Ammon's horn (tissue), 1 donor: ENCODE data around the gene EPX.

ENCODE experiments used
- DNase-seq: peaks from one replicate; pipeline ENCODE4 v3.0.0-alpha.2; 2016; ENCODE audit warnings: low spot score

Gene EPX

GRCh38 chr17:58184986-58185761, 7.4 kb upstream of the EPX start:
- DNase-seq = no peak

- DNase-seq = no peak
Measured at GRCh38 chr17:58186591-58186990, 5.9 kb upstream of the EPX start.

GRCh38 chr17:58187063-58187462, 5.5 kb upstream of the EPX start:
- DNase-seq = no peak

DNA sequence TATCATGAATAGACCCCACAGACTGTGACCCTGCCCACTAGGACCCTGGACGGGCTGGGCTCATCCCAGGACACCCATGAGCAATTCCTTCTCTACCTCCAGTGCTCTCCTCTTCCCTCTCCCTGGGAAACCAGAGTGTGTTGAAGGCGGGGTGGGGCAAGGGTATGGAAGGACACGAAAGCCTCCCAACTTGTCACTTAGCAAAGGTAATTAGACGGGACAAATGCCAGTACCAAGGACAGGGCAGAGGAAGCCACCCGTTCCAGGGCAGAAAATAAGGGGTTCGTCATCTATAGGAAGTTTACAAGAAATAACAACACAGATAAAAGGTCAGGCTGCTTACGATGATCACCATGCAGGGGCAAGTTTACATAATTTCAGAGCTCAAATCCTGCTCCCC, 4.9 kb upstream of the EPX start:
- DNase-seq = no peak

GRCh38 chr17:58189436-58190146, 2.9 kb upstream of the EPX start:
- DNase-seq = peak; percentile 36

DNA sequence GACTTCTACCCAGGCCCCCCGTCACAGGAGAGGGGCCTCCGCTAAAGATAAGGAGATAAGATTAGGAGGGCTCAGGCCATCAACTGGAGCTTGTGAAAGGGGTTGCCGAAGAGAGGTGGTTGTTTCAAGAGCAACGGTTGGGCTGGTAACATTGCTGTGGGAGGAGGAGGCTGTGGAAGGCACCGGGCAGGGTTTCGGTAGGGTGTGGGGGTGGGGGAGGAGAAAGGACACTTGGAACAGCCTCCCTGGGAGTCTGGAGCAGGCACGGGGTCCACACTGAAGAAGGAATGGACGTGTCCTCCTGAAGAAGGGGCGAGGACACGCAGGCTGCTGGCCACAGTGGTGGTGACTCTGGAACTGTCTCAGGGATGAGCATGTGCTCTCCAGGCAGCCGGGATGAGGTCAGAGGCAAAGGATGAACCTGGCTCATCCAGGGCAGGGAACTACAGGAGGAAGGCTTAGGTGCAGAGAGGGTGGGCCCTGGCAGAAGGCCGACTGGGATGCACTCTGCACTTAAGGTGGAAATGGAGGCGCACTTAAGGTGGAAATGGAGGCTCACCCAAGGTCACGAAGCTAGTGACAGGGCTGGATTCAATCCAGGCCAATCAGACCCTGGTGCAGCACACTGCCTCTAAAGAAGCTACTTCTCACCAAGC, 1.2 kb upstream of the EPX start:
- no peak for DNase-seq

DNA sequence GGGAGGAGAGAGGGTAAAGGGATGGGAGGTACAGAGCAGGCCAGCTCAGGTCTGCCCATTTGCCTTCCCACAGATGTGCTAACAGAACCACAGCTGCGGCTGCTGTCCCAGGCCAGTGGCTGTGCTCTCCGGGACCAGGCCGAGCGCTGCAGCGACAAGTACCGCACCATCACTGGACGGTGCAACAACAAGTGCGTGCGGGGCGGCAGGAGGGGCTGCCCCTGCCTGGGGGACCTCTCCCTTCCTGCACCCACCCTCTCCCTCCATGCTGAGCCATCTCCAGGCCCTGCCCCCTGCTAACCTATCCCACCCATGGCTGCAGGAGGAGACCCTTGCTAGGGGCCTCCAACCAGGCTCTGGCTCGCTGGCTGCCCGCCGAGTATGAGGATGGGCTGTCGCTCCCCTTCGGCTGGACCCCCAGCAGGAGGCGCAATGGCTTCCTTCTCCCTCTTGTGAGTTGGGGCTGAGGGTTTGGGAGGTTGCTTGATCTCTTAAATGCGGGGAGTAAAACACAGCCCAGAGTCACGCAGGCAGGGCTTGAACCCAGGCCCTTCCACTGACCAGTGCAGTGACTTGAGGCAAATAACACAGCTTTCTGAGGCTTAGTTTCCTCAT, 1.2 kb downstream of the EPX start:
- no peak for DNase-seq

DNA sequence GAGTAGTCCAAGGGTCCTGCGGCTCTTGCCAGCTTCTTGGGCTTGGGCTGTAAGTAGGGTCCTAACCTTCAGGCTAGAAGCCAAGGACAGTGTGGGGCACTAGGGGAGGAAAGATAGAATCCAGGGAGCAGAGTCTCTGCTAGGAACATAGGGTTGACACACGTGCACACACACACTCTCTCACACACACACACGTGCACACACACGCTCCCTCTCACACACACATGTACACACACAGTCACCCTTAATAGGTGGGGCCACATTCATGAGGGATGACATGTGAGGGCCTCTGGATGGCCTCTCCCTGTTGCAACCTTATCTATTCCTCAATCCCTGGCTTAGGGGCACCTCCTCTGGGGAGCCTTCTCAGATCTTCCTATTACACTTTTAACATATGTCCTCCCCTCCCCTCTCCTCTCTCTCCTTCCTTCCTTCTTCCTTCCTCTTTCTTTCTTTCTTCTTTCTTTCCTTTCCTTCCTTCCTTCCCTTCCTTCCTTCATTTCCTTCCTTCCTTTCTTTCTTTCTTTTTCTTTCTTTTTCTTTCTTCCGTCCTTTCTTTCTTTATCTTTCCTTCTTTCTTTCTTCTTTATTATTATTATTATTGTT, 3.1 kb downstream of the EPX start:
- no peak for DNase-seq

GRCh38 chr17:58196610-58197009, 4.1 kb downstream of the EPX start:
- no peak for DNase-seq

DNA sequence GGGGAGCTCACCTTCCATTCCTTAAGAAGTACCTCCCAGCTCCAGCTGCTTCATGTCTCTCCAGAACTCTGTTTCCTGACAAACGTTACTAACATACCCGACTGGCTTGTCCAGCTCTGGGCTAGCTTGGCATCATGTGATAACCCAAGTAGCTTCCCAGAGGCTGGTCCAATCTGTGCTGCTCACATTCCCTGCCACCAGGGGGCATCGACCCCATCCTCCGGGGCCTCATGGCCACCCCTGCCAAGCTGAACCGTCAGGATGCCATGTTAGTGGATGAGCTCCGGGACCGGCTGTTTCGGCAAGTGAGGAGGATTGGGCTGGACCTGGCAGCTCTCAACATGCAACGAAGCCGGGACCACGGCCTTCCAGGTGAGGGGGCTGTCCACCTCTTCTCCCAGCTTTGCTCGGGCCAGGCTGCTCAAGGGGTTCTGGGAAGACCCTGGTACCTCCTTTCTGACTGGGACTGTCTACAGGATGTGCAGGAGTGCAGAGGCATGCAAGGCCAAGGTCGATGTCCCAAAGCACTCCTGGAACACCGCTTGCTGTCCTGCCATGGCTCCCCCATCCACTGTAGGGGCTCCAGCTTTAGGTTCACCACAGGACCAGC, 7.6 kb downstream of the EPX start:
- peak; percentile 29 for DNase-seq

DNA sequence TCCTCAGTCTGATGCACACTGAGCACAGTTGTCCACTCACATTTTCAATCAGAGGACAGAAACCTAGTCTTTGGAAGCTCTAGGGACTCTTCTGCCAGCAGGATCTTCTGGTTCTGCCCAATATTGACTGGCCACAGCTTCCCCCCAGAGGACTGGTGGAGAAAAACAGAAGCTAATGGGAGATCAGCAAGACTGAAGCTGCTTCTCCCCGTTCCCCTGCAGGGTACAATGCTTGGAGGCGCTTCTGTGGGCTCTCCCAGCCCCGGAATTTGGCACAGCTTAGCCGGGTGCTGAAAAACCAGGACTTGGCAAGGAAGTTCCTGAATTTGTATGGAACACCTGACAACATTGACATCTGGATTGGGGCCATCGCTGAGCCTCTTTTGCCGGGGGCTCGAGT, 10.3 kb downstream of the EPX start:
- no peak for DNase-seq

DNA sequence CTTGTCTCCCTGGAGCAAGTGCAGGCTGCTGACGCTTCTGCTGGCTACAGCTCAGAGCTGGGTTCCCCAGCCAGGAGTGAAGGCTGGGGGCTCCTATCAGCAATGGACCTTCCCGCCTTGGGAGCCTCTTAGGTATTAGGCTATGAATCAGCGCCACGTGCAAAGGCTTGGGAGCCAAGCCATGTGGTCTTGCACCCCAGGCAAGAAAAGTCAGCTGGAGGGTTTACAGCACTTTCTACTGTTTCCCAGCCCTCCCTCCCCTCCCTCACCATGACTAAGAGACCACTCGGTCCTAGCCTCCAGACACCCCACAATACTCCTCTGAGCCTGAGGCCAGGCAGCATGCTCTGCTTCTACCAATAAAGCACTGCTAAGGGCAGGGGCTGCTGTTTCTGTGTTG, 12.3 kb downstream of the EPX start:
- DNase-seq = no peak

DNA sequence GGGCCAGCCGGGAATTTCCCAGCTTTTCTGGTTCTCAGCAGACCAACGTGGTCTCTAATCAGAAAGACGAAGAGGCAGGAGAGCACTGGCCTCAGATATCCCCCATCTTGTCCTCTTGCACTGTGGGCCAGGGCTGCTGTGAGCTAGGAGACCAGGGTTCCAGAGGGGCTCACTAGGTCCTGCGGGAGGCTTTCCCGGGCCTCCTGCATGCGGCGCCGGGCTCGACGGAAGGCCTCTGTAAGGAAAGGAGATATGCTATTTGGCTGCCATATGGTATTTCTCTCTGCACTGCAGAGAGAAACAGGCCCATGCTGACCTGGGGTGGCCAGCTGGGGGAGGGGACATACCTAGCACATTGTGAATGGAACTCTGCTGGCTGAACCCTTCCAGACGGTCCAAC, 13.4 kb downstream of the EPX start:
- DNase-seq = no peak

DNA sequence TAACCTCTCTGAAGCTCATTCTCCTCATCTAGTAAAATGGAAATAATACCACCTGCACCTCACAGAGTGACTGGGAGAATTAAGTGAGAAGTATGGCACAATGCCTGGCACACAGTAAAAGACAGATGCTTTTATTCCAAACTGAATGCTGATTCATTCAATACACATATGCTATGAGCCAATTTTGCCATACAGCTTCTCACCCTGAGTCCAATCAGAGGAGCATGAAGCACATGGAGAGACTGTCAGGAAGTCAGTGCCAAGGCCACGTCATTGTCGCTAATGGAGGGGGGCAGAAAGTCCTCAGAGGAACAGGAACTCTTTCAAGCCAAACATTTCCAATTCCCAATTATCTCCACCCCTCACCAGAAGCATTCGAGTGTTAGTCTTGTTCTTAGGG, 14.9 kb downstream of the EPX start:
- DNase-seq = peak; percentile 81

DNA sequence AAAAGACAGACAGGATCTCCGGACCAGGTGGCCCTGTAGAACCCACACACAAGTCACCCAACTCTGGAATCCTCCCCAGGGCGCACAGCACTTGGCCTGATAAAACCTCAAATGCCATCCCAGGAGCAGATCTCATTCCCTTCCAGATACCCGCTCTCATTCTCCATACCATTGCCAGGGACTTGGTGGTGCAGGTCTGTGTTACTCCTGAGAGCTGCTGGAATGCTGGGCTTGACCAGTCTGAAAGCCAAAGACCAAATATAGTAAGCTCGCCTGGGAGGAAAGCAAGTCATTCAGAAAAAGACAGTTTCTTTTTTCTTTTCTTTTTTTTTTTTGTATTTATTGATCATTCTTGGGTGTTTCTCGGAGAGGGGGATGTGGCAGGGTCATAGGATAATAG, 15.8 kb downstream of the EPX start:
- no peak for DNase-seq

GRCh38 chr17:58210922-58211321, 18.4 kb downstream of the EPX start:
- DNase-seq = no peak

- no peak for DNase-seq
Measured at GRCh38 chr17:58215685-58216084, 23.2 kb downstream of the EPX start.

DNA sequence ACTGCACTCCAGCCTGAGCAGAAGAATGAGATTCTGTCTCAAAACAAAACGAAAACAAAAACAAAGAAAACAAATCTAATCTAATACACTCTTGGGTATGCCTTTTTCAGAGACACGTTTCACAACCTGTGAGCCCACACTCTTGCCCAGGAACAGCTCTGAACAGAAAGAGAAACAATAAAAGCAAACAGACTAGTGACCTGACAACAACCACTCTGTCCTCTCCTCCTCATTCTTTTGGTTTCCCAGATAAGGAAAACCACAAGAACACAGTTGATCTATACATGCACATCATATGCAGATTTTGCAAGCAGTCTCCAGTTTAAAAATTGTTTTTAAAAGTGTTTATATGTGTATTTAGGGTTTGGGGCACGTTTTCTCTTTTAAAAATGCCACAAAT, 25.2 kb downstream of the EPX start:
- no peak for DNase-seq

DNA sequence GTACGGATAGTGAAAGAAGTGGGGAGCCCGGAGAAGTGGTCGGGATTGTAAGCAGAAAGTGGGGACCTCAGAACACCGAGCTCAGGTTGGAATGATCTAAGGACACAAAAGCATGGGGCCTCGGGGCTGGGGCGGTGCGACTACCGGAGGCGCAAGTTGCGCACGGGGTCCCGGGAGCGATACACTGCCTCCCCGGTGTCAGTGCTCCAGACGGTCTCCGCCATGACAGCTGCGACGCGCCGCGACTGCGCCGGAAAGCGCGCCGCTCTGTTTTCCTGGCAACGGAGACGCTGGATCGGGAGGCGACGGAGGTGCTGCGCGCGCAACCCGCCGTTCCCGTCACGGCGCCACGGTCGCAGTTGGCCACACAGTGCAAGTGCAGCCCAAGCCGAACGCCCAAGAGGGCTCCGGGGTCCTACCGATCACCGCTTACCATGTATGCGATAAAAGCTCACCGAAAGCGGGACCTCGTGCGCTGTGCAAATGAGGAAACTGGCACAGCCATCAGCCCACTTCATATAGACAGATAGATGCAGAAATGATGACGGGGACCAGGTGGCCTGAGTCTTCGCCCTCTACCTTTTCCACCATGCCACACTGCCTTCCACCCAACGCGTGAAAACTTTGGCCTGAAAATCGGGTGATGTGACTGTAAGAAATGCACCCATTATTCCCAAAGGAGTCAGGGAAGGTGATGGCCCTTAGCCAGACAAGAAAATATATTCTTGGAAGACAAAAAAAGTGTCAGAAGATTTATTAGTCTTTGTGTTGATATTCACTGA, 26.7 kb downstream of the EPX start, which contains the start of gene MKS1:
Gene MKS1, minus strand, starts transcription at position 249 of the 782 bp plus-strand sequence. Its CDS starts 25 bp downstream, at position 224.
- DNase-seq = peak; percentile 95

- no peak for DNase-seq
Measured at GRCh38 chr17:58219789-58220183, 27.3 kb downstream of the EPX start.

DNA sequence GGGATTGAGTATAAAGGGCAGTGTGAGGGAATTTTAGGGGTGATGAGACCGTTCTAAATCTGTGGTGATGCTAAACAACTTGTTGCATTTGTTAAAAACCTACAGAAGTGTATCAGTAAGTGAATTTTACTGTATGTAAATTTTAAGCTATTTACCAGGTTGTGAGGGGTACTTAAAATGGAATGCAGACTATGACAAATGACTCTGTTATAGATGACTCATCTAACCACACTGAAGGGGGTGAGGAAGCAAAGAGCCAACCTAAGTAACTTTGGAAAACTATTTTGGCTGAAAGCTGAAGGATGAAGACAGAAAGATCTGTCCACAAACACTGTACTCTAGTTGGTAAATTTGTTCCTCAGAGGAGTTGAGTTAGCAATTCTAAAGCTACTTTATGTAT, 31.8 kb downstream of the EPX start:
- DNase-seq = no peak
